DMS153 treated with DMSO at 0.1 percent for 48 hours (cell line): ENCODE measurements around the gene LIG1.
"Not testable (repeated sequence)": the region's sequence is repeated elsewhere in the genome, so short reads cannot be mapped to it uniquely, and the experiment has no call there.

Experiments used
- DNase-seq: peaks from one replicate; lab custom pipeline; 2025; ENCODE audit not compliant: unreplicated experiment; lab: John Stamatoyannopoulos, UW

LIG1 gene

GRCh38 chr19:48085904-48086864 is 84.0 kb downstream of the LIG1 start:
- no peak for DNase-seq

- DNase-seq: no peak
Observed at GRCh38 chr19:48085076-48085475, 85.1 kb downstream of the LIG1 start.

GRCh38 chr19:48081106-48081505 is 89.0 kb downstream of the LIG1 start:
- DNase-seq: no peak

- not testable (repeated sequence) for DNase-seq
Observed at GRCh38 chr19:48070177-48070769, 99.9 kb downstream of the LIG1 start.

GRCh38 chr19:48069435-48069834 is 100.7 kb downstream of the LIG1 start:
- no peak for DNase-seq
